ENCODE data around the gene RGS12.

Gene RGS12, protein sequence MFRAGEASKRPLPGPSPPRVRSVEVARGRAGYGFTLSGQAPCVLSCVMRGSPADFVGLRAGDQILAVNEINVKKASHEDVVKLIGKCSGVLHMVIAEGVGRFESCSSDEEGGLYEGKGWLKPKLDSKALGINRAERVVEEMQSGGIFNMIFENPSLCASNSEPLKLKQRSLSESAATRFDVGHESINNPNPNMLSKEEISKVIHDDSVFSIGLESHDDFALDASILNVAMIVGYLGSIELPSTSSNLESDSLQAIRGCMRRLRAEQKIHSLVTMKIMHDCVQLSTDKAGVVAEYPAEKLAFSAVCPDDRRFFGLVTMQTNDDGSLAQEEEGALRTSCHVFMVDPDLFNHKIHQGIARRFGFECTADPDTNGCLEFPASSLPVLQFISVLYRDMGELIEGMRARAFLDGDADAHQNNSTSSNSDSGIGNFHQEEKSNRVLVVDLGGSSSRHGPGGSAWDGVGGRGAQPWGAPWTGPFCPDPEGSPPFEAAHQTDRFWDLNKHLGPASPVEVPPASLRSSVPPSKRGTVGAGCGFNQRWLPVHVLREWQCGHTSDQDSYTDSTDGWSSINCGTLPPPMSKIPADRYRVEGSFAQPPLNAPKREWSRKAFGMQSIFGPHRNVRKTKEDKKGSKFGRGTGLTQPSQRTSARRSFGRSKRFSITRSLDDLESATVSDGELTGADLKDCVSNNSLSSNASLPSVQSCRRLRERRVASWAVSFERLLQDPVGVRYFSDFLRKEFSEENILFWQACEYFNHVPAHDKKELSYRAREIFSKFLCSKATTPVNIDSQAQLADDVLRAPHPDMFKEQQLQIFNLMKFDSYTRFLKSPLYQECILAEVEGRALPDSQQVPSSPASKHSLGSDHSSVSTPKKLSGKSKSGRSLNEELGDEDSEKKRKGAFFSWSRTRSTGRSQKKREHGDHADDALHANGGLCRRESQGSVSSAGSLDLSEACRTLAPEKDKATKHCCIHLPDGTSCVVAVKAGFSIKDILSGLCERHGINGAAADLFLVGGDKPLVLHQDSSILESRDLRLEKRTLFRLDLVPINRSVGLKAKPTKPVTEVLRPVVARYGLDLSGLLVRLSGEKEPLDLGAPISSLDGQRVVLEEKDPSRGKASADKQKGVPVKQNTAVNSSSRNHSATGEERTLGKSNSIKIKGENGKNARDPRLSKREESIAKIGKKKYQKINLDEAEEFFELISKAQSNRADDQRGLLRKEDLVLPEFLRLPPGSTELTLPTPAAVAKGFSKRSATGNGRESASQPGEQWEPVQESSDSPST (N-terminal part only)

DNA sequence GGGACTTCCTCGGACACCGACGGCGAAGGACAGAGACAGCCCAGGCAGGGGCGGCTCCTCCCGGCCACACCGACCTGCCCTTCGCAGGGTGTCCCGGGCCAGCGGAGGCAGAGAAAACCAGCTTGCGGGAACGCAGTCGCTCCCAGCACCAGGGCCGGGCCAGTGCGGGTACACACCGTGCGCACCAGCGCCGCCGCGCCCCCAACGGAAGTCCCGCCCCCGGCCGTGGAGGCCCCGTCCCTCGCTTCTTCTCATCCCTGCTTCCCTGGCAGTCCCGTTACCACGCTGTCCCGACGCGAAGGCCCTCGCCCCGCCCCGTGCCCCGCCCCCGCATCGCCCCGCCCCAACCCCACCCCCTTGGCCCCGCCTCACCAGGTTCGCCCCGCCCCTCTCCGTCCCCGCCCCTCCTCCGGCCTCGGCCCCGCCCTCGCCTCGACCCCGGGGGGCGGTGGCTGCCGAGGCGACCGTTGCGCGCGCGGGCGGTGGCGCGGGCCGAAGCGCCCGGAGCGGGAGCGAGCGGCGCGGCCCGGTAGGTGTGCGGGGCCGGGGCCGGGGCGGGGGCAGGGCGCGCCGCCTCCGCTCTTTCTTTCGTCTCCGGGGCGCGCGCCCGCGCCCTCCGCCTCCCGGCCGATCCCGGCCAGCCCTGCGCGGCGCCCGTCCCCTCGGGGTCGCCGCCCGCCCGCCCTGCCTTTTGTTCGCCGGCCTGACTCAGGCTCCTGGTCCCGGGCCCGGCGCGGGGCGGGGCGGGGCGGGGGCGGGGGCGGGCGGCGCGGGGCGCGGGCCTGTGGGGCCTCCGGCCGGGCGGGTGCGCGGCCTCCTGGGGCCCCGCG is at the start of gene RGS12:
TSS of gene RGS12 (plus strand) at position 451 of the 830 bp plus-strand sequence. CDS start 23,150 bp downstream, outside the sequence.
- peak; percentile 94 for DNase-seq

DNA sequence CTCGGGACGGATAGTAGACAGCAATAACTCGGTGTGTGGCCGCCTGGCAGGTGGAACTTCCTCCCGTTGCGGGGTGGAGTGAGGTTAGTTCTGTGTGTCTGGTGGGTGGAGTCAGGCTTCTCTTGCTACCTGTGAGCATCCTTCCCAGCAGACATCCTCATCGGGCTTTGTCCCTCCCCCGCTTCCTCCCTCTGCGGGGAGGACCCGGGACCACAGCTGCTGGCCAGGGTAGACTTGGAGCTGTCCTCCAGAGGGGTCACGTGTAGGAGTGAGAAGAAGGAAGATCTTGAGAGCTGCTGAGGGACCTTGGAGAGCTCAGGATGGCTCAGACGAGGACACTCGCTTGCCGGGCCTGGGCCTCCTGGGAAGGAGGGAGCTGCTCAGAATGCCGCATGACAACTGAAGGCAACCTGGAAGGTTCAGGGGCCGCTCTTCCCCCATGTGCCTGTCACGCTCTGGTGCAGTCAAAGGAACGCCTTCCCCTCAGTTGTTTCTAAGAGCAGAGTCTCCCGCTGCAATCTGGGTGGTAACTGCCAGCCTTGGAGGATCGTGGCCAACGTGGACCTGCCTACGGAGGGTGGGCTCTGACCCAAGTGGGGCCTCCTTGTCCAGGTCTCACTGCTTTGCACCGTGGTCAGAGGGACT is 49.6 kb upstream of the RGS12 start:
- no peak for DNase-seq

DNA sequence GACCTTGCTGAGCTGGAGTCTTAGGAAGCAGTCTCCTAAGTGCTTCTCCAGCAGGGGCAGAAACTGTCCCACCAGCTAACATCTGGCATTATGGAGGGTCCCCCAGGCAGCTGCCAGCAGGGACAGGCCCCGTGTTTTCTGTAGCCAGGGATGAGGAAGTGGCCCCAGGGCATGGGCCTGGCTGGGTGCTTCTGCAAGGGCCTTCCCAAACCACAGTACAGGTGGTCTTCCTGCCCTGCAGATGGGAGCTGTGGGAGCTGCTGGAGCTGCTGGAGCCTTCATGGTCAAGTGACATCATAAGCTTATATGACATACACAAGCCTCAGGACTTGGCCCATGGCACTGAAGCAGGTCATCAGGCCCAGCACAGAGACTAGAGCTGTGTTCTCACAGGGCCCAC is 48.8 kb upstream of the RGS12 start:
- DNase-seq, result no peak

DNA sequence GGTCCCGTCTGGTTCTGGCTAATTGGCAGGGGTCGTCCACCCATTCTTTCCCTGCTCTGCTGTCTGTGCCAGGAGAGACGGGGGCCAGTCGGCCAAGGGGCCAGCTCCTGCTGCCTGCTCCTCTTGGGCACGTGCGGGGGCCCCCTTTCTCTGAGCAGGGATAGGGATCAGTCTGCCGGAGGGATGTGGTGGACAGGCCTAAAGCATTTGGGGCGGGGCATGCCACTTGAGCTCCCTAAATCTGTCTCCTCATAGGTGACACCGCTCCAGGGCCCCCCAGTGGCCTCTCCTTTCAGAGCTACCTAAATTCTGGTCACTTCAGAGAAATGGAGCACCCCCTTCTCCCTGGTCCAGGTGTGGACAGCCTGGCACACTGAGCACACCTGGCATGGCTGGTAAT is 48.1 kb upstream of the RGS12 start:
- DNase-seq, result no peak

DNA sequence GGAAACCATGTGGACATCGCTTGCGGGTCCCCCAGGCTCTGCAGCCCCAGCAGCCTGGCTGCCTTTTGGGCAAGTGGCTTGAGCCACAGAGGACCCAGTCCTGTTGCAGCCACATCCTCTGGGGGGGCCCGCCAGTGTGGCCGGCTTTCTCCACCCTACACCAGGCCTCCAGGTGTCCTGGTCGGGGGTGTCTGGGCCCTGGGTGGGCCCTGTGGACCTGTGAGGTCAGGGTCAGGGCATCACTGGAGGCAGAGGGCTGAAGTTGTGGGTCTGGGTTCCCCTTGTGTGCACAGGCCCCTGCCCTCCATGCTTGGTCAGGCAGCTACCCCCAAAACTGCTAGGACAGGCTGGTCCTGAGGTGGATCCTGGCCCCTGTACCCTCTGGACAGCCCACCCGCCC is 47.1 kb upstream of the RGS12 start:
- no peak for DNase-seq

DNA sequence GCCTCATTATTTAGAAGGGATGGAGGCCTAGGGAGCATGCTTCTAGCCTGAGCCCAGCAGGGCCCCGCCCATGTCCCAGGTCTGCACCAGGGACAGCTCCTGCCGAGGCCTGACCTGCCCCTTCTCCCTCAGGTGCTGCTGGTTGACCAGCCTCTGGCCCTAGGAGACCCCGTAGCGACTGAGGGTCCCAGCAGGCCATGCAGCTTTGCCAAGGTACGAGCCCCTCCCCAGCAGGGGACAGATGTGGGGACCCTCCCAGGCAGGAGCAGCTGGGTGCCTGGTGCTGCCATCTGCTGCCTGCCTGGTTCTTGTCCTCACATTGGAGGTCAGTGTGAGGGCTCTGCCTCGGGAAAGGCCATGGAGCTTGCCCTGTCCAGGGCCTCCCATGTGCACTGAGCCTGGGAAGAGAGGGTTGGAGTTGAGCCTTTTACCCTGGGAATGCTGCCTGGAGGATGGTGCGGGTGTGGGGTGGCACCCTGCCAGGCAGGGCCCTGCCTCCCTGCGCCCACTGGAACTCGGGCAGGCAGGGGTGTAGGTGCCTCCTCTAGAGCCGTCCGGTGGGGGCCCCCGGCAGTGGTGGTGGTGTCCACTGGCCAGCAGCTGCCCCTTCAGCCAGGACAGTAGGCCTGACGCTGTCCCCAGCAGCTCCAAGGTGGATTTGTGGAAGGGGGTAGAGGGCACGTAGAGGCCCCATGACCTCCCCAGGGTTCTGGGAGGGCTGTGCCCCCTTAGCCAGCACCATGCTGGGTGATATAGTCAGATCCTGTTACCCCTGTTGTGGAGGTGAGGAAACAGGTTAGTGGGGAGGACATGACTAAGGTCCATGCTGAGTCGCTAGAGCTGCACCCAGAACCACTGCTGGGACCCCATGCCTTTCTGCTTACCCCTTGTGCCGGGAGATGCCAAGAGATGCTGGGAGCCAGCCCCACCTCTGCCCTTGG is 46.1 kb upstream of the RGS12 start:
- no peak for DNase-seq

DNA sequence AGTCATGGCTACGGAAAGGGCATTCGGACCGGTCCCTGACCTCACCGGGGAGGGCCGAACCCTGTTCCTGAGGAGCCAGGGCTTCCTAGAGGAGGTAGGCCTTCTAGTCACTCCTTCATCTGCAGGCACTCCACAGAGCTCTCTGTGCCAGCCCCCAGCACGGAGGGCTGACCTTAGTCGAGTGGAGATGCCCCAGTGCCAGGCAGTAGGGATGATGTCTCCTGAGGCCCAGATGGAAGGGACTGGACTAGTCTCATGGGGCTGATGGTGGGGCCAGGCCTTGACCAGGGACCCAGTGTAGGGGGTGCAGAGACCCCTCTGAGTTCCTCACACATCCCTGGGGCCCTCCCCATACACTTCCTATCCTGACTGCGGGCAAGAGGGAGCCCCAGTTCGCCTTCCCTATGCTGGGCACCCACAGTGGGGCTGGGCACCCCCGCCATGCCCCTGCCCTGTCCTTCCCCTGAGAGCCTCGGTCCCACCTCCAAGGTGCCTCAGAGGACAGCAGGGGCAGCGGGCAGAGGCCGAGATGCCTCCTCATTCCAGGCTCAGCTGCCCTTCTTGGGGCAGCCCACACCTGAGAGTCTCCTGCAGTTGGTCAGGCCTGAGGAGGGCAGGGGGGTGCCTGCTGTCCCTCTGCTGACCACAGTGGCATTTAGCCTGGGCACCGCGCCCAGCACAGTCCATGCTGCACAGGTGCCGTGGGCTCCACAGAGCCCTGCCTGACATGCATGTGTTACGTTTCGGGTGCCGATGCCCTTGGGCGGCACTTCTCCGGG is 45.2 kb upstream of the RGS12 start:
- no peak for DNase-seq

DNA sequence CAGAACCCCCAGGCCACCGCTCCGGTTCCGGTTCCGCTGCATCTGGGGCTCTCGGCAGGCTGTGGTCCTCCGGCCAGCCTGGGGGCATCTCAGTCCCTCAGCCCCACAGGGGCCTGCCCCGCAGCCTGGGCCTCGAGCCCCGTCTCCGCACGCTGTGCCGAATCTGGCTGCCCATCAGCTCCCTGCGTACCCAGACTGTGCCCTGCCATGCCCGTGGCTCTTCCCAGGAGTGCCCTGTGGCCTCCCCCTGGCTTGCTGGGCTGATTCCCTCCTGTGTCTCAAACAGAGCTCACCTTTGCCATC is 44.7 kb upstream of the RGS12 start:
- DNase-seq, result no peak

DNA sequence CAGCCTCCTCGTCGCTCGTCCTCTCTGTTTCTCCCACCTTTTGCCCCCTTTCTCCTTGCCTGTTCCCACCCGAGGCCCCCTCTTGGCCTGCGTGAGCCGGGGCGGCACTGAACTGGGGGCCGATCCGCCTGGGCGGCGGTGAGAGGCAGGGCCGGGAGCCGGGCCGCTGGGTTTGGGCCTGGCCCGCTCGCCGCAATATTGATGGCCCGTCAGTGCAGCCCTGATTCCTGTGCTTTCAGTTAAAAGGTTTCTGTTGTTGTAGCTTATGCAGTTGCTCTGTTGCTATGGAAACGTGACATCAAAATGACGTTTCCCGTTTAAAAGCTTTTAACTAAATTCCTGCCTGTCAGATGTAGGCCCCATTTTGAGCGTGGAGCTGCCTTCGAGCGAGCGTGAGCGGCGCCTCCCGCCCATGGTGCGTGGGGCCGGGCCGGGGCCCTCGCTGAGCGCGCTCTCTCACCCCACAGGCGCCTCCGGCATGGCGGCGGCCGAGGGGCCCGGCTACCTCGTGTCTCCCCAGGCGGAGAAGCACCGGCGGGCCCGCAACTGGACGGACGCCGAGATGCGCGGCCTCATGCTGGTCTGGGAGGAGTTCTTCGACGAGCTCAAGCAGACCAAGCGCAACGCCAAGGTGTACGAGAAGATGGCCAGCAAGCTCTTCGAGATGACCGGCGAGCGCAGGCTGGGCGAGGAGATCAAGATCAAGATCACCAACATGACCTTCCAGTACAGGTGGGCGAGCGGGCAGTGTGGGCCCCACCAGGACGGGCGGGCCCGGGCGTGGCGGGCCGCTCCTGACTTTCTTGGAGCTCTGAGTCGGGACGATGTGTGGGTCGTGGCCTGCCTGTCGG is 43.8 kb upstream of the RGS12 start, which contains the start of gene MSANTD1:
TSS of gene MSANTD1 (plus strand) at position 349 of the 851 bp plus-strand sequence. CDS start at position 413, 64 bp downstream.
- no peak for DNase-seq

DNA sequence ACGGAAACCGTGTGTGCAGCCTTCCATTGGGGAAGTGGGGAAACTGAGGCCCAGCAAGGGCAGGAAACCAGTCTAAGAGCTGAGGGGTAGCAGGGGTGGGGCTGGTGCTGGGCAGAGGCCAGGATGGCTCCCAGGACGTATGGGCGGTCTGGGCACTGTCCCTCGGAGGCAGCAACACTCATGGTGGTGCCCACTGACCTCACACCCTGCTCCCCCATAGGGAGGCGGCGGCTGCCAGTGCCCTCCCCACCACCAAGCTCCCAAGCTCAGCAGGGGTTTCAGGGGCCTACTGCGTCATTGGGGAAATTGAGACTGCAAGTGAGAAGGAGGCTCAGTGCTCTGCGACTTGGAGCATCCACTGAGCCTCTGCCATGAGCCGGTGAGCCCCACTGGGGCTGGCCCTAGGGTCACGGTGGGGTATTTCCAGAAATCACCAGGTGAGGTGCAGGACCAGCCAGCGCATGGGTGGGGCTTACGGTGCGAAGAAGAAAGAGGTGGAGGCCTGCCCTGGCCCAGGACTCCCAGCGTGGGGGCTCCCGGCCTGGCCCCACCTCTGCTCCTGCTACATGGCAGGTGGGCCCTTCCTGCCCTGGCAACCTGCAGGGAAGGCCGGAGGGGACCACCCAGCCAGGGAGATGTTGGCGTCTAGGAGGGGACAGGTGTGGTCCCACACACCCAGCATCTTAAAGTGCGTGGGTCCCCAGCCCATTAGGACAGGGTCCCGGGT is 42.9 kb upstream of the RGS12 start:
- DNase-seq, result no peak

DNA sequence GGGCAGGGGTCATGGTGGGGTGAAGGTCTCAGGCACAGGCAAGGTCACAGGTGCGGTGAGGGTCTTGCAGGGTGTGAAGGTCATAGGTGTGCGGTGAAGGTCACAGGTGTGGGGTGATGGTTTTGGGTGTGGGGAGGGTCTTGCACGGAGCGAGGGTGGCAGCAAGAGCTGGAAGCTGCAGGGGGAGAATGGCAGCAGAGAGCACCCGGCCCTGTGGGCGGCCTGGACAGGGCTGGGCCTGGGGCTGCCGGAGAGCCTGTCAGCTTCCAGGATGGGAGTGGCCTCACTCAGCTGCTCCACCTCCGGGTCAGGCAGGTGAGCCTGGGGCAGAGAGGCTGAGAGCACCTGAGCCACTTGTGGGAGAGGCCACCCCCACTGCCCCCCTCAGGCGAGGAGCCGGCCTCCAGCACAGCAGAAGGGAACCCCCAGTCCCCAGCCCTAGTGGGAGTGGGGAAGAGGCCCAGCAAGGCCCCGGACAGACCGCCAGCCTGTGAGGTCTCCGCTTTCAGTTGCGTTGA is 42.3 kb upstream of the RGS12 start:
- DNase-seq, result no peak

DNA sequence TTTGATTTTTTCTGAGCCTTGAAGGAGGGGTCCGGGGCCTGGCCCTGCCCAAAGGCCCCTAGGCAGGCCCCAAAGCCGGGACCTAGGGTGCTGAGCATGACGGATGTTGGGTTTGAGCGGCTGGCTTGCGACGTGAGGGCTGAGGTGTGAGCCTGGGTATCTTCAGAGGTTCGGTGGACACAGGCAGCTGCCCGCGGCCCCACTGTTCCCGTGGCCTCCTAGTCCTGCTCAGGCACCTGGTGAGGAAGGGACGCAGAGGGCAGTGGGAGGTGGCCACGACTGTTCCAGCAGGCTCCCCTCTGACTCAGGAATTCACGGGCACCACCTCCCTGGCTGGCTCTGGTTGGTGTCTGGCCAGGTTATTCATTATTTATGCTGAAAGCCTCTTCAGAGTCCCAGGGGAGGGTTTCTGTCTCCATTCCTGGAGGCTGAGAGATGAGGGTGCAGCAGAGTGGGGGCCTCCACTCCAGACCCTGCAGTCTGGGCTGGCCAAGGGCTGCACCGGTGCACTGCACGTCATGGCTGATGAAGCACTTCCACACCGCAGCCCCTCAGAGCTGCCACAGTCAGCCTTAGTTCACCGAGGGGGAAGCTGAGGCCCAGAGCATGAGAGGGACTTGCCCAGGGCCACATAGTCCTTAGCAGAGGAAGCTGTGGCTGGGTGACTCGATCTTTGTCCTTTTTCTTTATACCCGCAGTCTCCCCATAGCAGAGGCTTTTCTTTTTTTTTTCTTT is 41.7 kb upstream of the RGS12 start:
- no peak for DNase-seq

DNA sequence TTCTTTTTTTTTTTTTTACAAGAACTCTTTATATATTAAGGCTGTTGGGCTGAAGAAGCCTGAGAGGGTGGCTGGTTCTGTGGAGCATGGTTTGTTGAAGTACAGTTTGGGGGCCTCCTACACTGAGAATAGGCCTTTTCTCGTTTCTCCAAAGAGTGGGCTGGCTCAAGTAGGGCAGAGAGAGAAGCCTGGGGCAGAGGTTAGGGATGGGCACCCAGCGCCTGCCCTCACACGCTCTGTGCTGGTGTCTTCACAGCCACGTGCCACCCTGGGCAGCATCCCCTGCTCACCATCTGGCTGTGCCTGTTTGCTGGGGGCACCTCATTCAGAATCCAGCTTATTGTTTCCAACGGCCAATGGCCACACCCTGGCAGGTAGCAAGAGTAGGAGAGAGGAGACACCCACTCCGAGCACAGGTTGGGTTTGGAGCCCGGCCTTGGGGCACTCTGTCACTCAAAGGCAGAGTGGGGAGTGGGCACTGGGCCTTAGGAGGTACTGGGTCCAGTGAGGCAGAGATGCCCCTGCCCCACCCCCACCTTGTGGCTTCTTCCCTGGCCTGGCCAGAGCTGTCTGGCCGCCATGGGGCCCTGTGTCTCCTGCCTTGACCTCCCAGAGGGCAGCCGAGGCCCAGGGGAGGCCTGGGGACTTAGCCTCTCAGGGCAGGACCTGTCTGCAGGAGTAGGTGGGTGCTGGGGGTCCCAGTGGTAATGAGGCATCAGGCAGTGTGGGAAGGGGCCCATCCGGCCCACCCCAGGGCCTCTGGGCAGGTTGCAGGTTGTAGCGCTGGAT is 40.9 kb upstream of the RGS12 start:
- no peak for DNase-seq

DNA sequence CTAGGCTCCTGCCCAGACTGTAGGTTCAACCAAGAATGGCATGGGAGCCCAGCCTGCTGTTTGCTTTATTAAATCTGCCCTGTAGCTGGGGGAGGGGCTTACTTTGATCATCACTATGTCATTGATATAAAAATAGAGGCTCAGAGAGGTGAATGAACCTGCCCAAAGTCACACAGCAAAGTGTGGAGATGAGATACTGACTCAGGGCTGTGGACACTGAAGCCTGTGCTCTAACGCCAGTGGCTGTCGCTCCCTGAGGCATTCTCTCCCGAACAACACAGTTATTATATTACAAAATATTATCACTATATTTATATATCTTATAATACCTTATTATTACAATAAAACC is 40.4 kb upstream of the RGS12 start:
- DNase-seq, result no peak

DNA sequence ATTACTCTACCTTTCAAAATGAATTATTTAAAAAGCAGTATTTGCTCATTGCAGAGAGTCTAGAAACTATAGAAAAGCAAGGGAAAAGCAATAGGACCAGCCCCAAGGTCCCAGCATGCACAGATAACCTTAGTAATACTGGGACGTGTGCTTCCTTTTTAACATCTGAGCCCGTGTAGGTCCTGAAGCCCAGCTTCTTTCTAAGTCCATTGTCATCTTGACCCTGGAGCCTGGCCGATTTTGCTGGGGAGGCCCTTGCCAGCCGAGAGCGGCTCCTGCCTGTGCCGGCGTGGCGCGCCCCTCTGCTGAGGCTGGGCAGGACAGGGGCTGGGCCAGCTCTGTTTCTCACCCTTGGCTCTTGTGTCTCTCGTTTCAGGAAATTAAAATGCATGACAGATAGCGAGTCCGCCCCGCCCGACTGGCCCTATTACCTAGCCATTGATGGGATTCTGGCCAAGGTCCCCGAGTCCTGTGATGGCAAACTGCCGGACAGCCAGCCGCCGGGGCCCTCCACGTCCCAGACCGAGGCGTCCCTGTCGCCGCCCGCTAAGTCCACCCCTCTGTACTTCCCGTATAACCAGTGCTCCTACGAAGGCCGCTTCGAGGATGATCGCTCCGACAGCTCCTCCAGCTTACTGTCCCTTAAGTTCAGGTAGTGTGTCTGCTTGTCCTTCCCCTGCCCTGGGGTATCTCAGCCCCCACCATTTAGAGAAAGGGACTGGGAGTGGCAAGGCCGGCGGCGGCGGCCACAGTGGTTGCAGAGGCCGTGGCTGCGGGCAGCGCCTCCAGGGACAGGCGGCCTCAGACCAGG is 39.8 kb upstream of the RGS12 start:
- DNase-seq, result no peak

Data from activated CD8-positive, alpha-beta memory T cell treated with anti-CD3 and anti-CD28 coated beads for 24 hours (primary cell).